Endothelial cell of umbilical vein (primary cell): ENCODE data around the gene PCED1B. TPM values are rescaled to one million over a fixed set of nuclear protein-coding genes. Genes with fewer than 3 reads are reported as not detected.

ENCODE experiments used
- BruUV-seq: library from RNA; stranded (reverse); fragments of 400-500 nt; replicated peaks from 2 replicates; lab custom pipeline; 2021; lab: Mats Ljungman, UMichigan
- CTCF ChIA-PET: fragments of 300-600, 350-600 bp; sonication (Branson Sonifier 250); formaldehyde crosslinking; loops from one replicate; lab custom pipeline; 2021; ENCODE audit warnings: antibody characterized with exemption, inconsistent platforms; lab: Charles Lee
- POLR2A ChIA-PET: fragments of 300-600, 350-600 bp; sonication (Branson Sonifier 250); formaldehyde crosslinking; loops from one replicate; lab custom pipeline; 2021; ENCODE audit warnings: antibody characterized with exemption, inconsistent platforms; lab: Charles Lee
- DNase-seq: peaks from one replicate; pipeline ENCODE4 v3.0.0-alpha.2; 2011; ENCODE audit warnings: low read depth, low spot score
- FAIRE-seq: peaks from 2 replicates; lab custom pipeline; 2011; peaks lifted over from hg19 to GRCh38; lab: Jason Lieb, UNC
- H2AFZ ChIP-seq: 2 replicates; pipeline ENCODE4 v1.6.0; 2012; ENCODE audit warnings: low read depth, low read length, control low read depth, inconsistent platforms
- H3K27ac ChIP-seq: 2 replicates; pipeline ENCODE4 v1.5.1; 2011; ENCODE audit warnings: low read depth, mild to moderate bottlenecking, control low read depth, low read length, moderate library complexity; ENCODE audit not compliant: insufficient read depth
- H3K27me3 ChIP-seq, 2 experiments: 2 replicates each; pipeline versions ENCODE4 v1.6.0 to v1.6.1; 2011; ENCODE audit warnings: low read length in 2 of 2, mixed read lengths in 1 of 2; ENCODE audit not compliant: control insufficient read depth in 2 of 2, insufficient read depth in 2 of 2
- H3K36me3 ChIP-seq, 2 experiments: 2 replicates in 1 of 2; 3 replicates in 1 of 2; pipeline ENCODE4 v1.5.1; 2011; ENCODE audit warnings: low read length in 2 of 2, mild to moderate bottlenecking in 1 of 2, moderate library complexity in 1 of 2; ENCODE audit not compliant: control insufficient read depth in 2 of 2, insufficient read depth in 2 of 2; ENCODE audit errors: extremely low read depth in 1 of 2
- H3K4me1 ChIP-seq: 3 replicates; pipeline ENCODE4 v1.5.1; 2011; ENCODE audit warnings: mild to moderate bottlenecking, low read length; ENCODE audit not compliant: control insufficient read depth, insufficient read depth; ENCODE audit errors: extremely low read depth
- H3K4me2 ChIP-seq: 2 replicates; pipeline ENCODE4 v1.6.1; 2011; ENCODE audit warnings: low read length, control low read depth, mixed read lengths; ENCODE audit not compliant: insufficient read depth
- H3K4me3 ChIP-seq, 3 experiments: fragments of 200-600 bp in 1 of 3; sonication (generic), shearing (Covaris generic) in 1 of 3; replicated peaks in 1 of 3; 2 replicates each; pipeline ENCODE4 v1.5.1; 2011 to 2016; ENCODE audit warnings: control low read depth in 3 of 3, low read length in 3 of 3, mild to moderate bottlenecking in 2 of 3, inconsistent platforms in 1 of 3, low read depth in 1 of 3, moderate library complexity in 1 of 3; ENCODE audit not compliant: insufficient read depth in 1 of 3
- H3K79me2 ChIP-seq: 2 replicates; pipeline ENCODE4 v1.6.0; 2012; ENCODE audit warnings: low read length, inconsistent platforms; ENCODE audit not compliant: control insufficient read depth, insufficient read depth
- H3K9ac ChIP-seq: replicated peaks from 2 replicates; pipeline ENCODE3; 2011; ENCODE audit warnings: low read length, control low read depth; ENCODE audit not compliant: insufficient read depth; ENCODE audit errors: extremely low read depth
- H3K9me1 ChIP-seq: replicated peaks from 3 replicates; pipeline ENCODE4 v1.6.0; 2011; ENCODE audit warnings: mild to moderate bottlenecking, low read length; ENCODE audit not compliant: control insufficient read depth, insufficient read depth; ENCODE audit errors: extremely low read depth
- H3K9me3 ChIP-seq: replicated peaks from 2 replicates; pipeline ENCODE4 v1.5.1; 2012; ENCODE audit warnings: low read length, inconsistent platforms; ENCODE audit not compliant: control insufficient read depth, insufficient read depth
- H4K20me1 ChIP-seq: replicated peaks from 2 replicates; pipeline ENCODE3; 2011; ENCODE audit warnings: mild to moderate bottlenecking, low read length; ENCODE audit not compliant: control insufficient read depth, insufficient read depth; ENCODE audit errors: extremely low read depth
- CTCF ChIP-seq, 2 donors: IDR thresholded peaks; 1 replicate in 1 of 2; 2 replicates in 1 of 2; pipeline ENCODE4 v1.5.1; 2011; ENCODE audit warnings: low read length in 2 of 2, mild to moderate bottlenecking in 2 of 2, moderate library complexity in 2 of 2, control low read depth in 1 of 2, inconsistent platforms in 1 of 2, low read depth in 1 of 2; ENCODE audit not compliant: insufficient read depth in 1 of 2; ENCODE audit errors: extremely low read depth in 1 of 2
- EZH2 ChIP-seq: IDR thresholded peaks from 2 replicates; pipeline ENCODE4 v1.6.1; 2012; ENCODE audit warnings: borderline replicate concordance, low read depth, mild to moderate bottlenecking, moderate library complexity, low read length, inconsistent platforms; ENCODE audit not compliant: severe bottlenecking
- FOS ChIP-seq: IDR thresholded peaks from 2 replicates; pipeline ENCODE4 v1.6.1; 2011; ENCODE audit warnings: mild to moderate bottlenecking, low read length, moderate library complexity, borderline replicate concordance; ENCODE audit not compliant: insufficient read depth
- GATA2 ChIP-seq: IDR thresholded peaks from 2 replicates; pipeline ENCODE4 v1.7.0; 2011; ENCODE audit warnings: low read depth, mild to moderate bottlenecking, moderate library complexity, mixed read lengths, low read length; ENCODE audit not compliant: insufficient read length, insufficient read depth
- JUN ChIP-seq: IDR thresholded peaks from 2 replicates; pipeline ENCODE4 v1.6.1; 2011; ENCODE audit warnings: borderline replicate concordance, low read depth; ENCODE audit not compliant: insufficient read length, insufficient read depth
- MAX ChIP-seq: IDR thresholded peaks from 2 replicates; pipeline ENCODE4 v1.6.1; 2011; ENCODE audit not compliant: insufficient read depth, insufficient read length
- MYC ChIP-seq: IDR thresholded peaks from one replicate; pipeline ENCODE4 v1.6.1; 2011; ENCODE audit warnings: mild to moderate bottlenecking, low read depth, low read length
- POLR2A ChIP-seq: IDR thresholded peaks from 2 replicates; pipeline ENCODE4 v1.6.1; 2012; ENCODE audit warnings: low read depth, mild to moderate bottlenecking, control low read depth, low read length
- POLR2AphosphoS5 ChIP-seq: IDR thresholded peaks from 2 replicates; pipeline ENCODE4 v1.6.1; 2012; ENCODE audit warnings: low read depth, mild to moderate bottlenecking, control low read depth, low read length, moderate library complexity; ENCODE audit not compliant: insufficient read depth
- dilution Hi-C: fragments of 300-500 bp; cut with MboI; formaldehyde crosslinking; loops from one replicate; pipeline ENCODE4 v1.15.0; 2019; ENCODE audit warnings: low sequenced_read_pairs; ENCODE audit not compliant: extremely low pct_ligation_motif_present
- intact Hi-C: fragments of 100-400 bp; cut with micrococcal nuclease; formaldehyde crosslinking; loops from one replicate; pipeline ENCODE4 v1.10.0; 2022
- polyA plus RNA-seq, 4 experiments: library from polyadenylated mRNA; depleted of rRNA in 3 of 4; stranded (reverse) in 3 of 4; unstranded in 1 of 4; fragments of >200 nt; gene quantifications; 2 replicates each; pipeline versions ENCODE4 v1.2.1 to v1.2.3, GENCODE V29; 2011 to 2012; ENCODE audit warnings: missing spikeins in 1 of 4
- total RNA-seq: library from RNA; stranded (reverse); gene quantifications from 2 replicates; pipeline ENCODE4 v1.2.3, GENCODE V29; 2021

The PCED1B gene
- total and polyA plus RNA-seq, 2 donors (not counting 3 experiments of a cell fraction or from before 2014, with no cell fraction given) = 1.7 to 2.6 TPM

GRCh38 chr12:47238669-47239114, 159.3 kb downstream of the PCED1B start:
- Histone ChIP-seq H3K36me3 (no peaks in the 10 kb centered on the region), H3K4me1 (peaks cover 6% of the 10 kb centered on the region), H3K27me3 (peaks cover 0 to 2% of the 10 kb centered on the region in 2 experiments), H3K4me3 (no peak overlapping the region), H3K9me1 (no peaks in the 10 kb centered on the region), H2AFZ (no peak overlapping the region), H3K27ac (no peak overlapping the region), H3K4me2 (no peak overlapping the region), H3K9ac (no peak overlapping the region), H3K79me2 (no peaks in the 10 kb centered on the region), H4K20me1 (no peaks in the 10 kb centered on the region), H3K9me3 (no peaks in the 10 kb centered on the region)
- intact Hi-C loops (no loop called here), dilution Hi-C loops (no loop called here)
- CTCF ChIA-PET = interaction anchor here (0.9 to 1.2 kb wide), 3 partner anchors 10 to 167 kb away, joined by 3 to 4 read pairs (median 3); no protein-coding TSS in a partner anchor
- no TSS peak for BruUV-seq
- DNase-seq (no peak), FAIRE-seq (no peak)
- POLR2A ChIA-PET = no interaction called here
- no peak for TF ChIP-seq GATA2
- TF ChIP-seq EZH2 = no peak
- TF ChIP-seq JUN = no peak
- TF ChIP-seq POLR2AphosphoS5 = no peak
- no peak for TF ChIP-seq MAX
- no peak for TF ChIP-seq FOS
- TF ChIP-seq MYC = no peak
- TF ChIP-seq POLR2A = no peak
- TF ChIP-seq CTCF (IDR thresholded peaks at IDR 0.05; ENCODE audit: extremely low read depth in 1 of 2, insufficient read depth in 1 of 2, low read depth in 1 of 2, low read length in 2 of 2) = no peak
